ENCODE data around the gene HTR3D. TPM values are rescaled to one million over a fixed set of nuclear protein-coding genes. Genes with fewer than 3 reads are reported as not detected.

Gene HTR3D
- total and polyA plus RNA-seq, 2 donors from 2014 or later: not detected

DNA sequence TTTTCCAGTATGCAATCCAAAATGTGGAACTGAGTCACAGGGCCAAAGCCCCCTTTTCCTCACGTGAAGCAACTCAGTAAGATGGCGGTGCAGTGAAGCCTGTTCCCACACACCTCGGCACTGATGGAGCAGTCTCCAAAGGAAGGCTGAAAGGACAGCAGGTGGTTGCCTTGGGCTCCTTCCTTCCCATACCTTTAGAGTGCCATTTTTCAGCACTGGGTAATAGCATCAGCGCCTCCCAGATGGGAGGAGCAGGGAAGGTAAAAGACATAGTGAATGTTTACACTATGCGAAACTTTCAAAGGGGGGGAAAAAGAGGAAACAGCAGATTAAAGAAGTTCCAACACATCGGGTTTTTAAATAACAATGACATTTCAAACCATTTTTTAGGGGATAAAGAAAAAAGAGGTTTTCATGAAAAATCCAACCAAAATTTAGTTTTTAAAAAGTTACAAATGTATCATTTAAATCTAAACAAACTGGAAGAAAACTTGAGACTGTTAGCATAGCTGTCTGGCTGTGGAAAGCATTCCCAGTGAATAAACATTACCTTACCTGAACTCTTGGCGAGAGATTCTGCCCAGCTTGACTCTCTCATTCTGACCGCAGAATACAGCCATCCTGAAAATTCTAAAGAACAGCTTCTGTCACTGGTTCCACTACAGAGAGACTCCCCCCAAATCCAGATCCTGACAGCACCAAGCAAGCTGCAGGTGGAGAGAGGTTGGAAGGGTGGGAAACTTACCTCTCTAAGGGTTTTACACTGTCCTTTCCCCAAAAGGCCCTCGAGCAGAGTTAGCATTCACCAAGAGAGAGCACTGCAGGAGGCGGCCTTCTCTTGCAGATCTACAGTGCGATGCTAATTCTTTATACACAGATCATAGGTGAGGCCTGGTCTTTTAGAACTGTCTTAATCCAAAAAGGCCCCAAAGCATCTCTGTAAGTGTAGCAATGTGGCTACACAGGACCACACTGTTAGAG is 46.5 kb upstream of the HTR3D start:
- intact Hi-C loops (cut with DNase I): no loop called here
- H3K9ac ChIP-seq (ENCODE audit: low read length in 3 of 3): no peak overlapping the region
- FAIRE-seq (no peak), DNase-seq (no peak)
- H3K9me3 ChIP-seq (ENCODE audit: control insufficient read depth in 2 of 3, insufficient read depth in 1 of 3, low read length in 3 of 3): no peaks in the 10 kb centered on the region
- peaks cover 0 to 28% (median 12%) of the 10 kb centered on the region in 3 donors for H3K36me3 ChIP-seq (ENCODE audit: control insufficient read depth in 2 of 3, insufficient read depth in 3 of 3, low read length in 3 of 3)
- no peaks in the 10 kb centered on the region for H3K4me1 ChIP-seq (ENCODE audit: control insufficient read depth in 2 of 3, insufficient read depth in 2 of 3, low read depth in 1 of 3, low read length in 3 of 3)
- no peak overlapping the region for H3K4me3 ChIP-seq (ENCODE audit: low read length in 3 of 3)
- H3K27me3 ChIP-seq (ENCODE audit: control insufficient read depth, insufficient read depth, low read length): no peaks in the 10 kb centered on the region
- H3K27ac ChIP-seq (ENCODE audit: low read depth in 2 of 2, low read length in 2 of 2): no peak overlapping the region
- TF ChIP-seq, protein P1, sequence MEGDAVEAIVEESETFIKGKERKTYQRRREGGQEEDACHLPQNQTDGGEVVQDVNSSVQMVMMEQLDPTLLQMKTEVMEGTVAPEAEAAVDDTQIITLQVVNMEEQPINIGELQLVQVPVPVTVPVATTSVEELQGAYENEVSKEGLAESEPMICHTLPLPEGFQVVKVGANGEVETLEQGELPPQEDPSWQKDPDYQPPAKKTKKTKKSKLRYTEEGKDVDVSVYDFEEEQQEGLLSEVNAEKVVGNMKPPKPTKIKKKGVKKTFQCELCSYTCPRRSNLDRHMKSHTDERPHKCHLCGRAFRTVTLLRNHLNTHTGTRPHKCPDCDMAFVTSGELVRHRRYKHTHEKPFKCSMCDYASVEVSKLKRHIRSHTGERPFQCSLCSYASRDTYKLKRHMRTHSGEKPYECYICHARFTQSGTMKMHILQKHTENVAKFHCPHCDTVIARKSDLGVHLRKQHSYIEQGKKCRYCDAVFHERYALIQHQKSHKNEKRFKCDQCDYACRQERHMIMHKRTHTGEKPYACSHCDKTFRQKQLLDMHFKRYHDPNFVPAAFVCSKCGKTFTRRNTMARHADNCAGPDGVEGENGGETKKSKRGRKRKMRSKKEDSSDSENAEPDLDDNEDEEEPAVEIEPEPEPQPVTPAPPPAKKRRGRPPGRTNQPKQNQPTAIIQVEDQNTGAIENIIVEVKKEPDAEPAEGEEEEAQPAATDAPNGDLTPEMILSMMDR (IDR thresholded peaks at IDR 0.05; ENCODE audit: borderline replicate concordance, extremely low read depth, insufficient read depth): no peak

DNA sequence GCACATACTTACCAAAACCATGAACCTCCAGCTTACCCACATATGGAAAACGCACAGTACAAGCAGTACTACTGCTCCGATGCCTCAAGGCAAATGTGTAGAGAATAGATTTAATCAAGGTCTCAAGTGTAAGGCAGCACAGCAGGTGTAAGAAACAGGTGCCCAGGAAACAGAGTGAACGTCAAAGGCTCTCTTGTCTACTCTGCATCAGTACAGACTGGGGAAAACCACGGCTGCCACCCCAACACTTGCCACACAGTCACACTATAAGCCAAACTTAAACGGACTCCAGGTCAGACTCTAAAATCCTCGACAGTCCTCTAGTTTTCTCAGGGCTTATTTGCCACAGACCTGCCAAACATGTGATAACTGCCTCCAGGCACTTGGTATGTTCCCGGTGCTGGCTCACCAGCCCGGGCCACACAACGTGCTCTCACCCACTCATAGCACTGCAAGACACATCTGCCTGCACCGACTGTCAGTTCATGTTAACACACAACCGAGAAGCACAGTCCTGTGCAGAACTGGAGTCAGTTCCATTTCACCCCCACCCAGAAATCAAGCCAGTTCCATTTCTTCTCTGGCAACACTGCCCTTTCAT is 44.4 kb upstream of the HTR3D start:
- Histone ChIP-seq H3K4me3 (ENCODE audit: low read length in 3 of 3) (no peak overlapping the region), H3K36me3 (ENCODE audit: control insufficient read depth in 2 of 3, insufficient read depth in 3 of 3, low read length in 3 of 3) (peaks cover 0 to 28% (median 12%) of the 10 kb centered on the region in 3 donors), H3K9ac (ENCODE audit: low read length in 3 of 3) (no peak overlapping the region), H3K27ac (ENCODE audit: low read depth in 2 of 2, low read length in 2 of 2) (no peak overlapping the region), H3K27me3 (ENCODE audit: control insufficient read depth, insufficient read depth, low read length) (no peaks in the 10 kb centered on the region), H3K4me1 (ENCODE audit: control insufficient read depth in 2 of 3, insufficient read depth in 2 of 3, low read depth in 1 of 3, low read length in 3 of 3) (peaks cover 0 to 2% (median 0%) of the 10 kb centered on the region in 3 donors), H3K9me3 (ENCODE audit: control insufficient read depth in 2 of 3, insufficient read depth in 1 of 3, low read length in 3 of 3) (no peaks in the 10 kb centered on the region)
- TF ChIP-seq, protein P1 (IDR thresholded peaks at IDR 0.05; ENCODE audit: borderline replicate concordance, extremely low read depth, insufficient read depth): no peak
- DNase-seq (no peak), FAIRE-seq (no peak)
- intact Hi-C loops (cut with DNase I): no loop called here

DNA sequence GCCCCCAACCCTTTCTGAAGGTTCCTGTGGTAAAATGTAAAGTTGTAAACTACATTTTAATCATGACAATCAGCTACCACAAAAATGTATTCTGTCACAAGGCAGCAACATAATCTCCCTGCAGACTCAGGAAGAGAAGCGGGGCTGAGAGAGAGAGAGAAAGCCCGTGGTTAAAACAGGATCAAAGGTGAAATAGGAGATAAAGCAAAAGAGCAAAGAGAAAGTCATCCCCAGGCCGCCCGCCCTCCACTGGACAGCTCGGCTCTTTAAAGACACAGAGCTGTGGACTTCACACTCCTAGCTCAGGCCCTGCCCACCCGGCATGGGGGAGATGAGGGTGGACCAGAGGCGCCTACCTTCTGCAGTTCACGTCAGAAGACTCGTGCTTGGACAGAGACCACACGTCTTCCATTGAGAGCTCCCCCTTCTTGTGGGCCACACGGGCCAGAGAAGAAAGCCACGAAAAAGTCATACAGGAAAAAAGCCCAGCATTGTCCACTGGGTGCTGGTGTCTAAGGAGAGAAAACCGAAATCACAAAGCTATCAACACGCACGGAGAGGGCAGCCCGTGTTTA is 43.2 kb upstream of the HTR3D start:
- H3K4me3 ChIP-seq (ENCODE audit: low read length in 3 of 3): no peak overlapping the region
- peaks cover 0 to 2% (median 0%) of the 10 kb centered on the region in 3 donors for H3K4me1 ChIP-seq (ENCODE audit: control insufficient read depth in 2 of 3, insufficient read depth in 2 of 3, low read depth in 1 of 3, low read length in 3 of 3)
- H3K9ac ChIP-seq (ENCODE audit: low read length in 3 of 3): no peak overlapping the region
- peaks cover 0 to 21% (median 12%) of the 10 kb centered on the region in 3 donors for H3K36me3 ChIP-seq (ENCODE audit: control insufficient read depth in 2 of 3, insufficient read depth in 3 of 3, low read length in 3 of 3)
- no peak overlapping the region for H3K27ac ChIP-seq (ENCODE audit: low read depth in 2 of 2, low read length in 2 of 2)
- TF ChIP-seq, protein P1 (IDR thresholded peaks at IDR 0.05; ENCODE audit: borderline replicate concordance, extremely low read depth, insufficient read depth): no peak
- FAIRE-seq (no peak), DNase-seq (peak in 2 of 5 donors; percentile 9 to 28)
- intact Hi-C loops (cut with DNase I): no loop called here
- H3K9me3 ChIP-seq (ENCODE audit: control insufficient read depth in 2 of 3, insufficient read depth in 1 of 3, low read length in 3 of 3): no peaks in the 10 kb centered on the region
- no peaks in the 10 kb centered on the region for H3K27me3 ChIP-seq (ENCODE audit: control insufficient read depth, insufficient read depth, low read length)
